HG02623 (cell line): Measurements from ENCODE around the gene ITGBL1.

Experiments
- ATAC-seq: cut with Tn5 transposase; IDR thresholded peaks from one replicate; pipeline ENCODE4 v1.9.1; 2021; ENCODE audit warnings: moderate library complexity; ENCODE audit not compliant: unreplicated experiment

Gene ITGBL1

GRCh38 chr13:101691341-101691860 lies 238.9 kb downstream of the ITGBL1 start:
- ATAC-seq = no peak

- no peak for ATAC-seq
Measured at GRCh38 chr13:101695870-101696516, 243.5 kb downstream of the ITGBL1 start.

- ATAC-seq = no peak
Measured at GRCh38 chr13:101697745-101698144, 245.3 kb downstream of the ITGBL1 start.

GRCh38 chr13:101698400-101698799 lies 245.9 kb downstream of the ITGBL1 start:
- no peak for ATAC-seq

- no peak for ATAC-seq
Measured at GRCh38 chr13:101700598-101700997, 248.1 kb downstream of the ITGBL1 start.

GRCh38 chr13:101703081-101703480 lies 250.6 kb downstream of the ITGBL1 start:
- ATAC-seq = no peak

- no peak for ATAC-seq
Measured at GRCh38 chr13:101703838-101704237, 251.4 kb downstream of the ITGBL1 start.

GRCh38 chr13:101706651-101707050 lies 254.2 kb downstream of the ITGBL1 start:
- ATAC-seq = no peak

- no peak for ATAC-seq
Measured at GRCh38 chr13:101707659-101708058, 255.2 kb downstream of the ITGBL1 start.

- ATAC-seq = no peak
Measured at GRCh38 chr13:101708115-101708514, 255.6 kb downstream of the ITGBL1 start.

GRCh38 chr13:101709952-101710351 lies 257.5 kb downstream of the ITGBL1 start:
- no peak for ATAC-seq

- no peak for ATAC-seq
Measured at GRCh38 chr13:101711307-101712025, 259.0 kb downstream of the ITGBL1 start.

- no peak for ATAC-seq
Measured at GRCh38 chr13:101712026-101712348, 259.5 kb downstream of the ITGBL1 start.

GRCh38 chr13:101714195-101714594 lies 261.7 kb downstream of the ITGBL1 start:
- ATAC-seq = no peak

GRCh38 chr13:101717353-101717752 lies 264.9 kb downstream of the ITGBL1 start:
- no peak for ATAC-seq

- no peak for ATAC-seq
Measured at GRCh38 chr13:101718496-101718895, 266.0 kb downstream of the ITGBL1 start.

- no peak for ATAC-seq
Measured at GRCh38 chr13:101726681-101727080, 274.2 kb downstream of the ITGBL1 start.

GRCh38 chr13:101727118-101727517 lies 274.6 kb downstream of the ITGBL1 start:
- no peak for ATAC-seq

GRCh38 chr13:101728021-101728420 lies 275.5 kb downstream of the ITGBL1 start:
- no peak for ATAC-seq

GRCh38 chr13:101728615-101729014 lies 276.1 kb downstream of the ITGBL1 start:
- ATAC-seq = no peak

- ATAC-seq = no peak
Measured at GRCh38 chr13:101730420-101731000, 278.0 kb downstream of the ITGBL1 start.

GRCh38 chr13:101736566-101736965 lies 284.1 kb downstream of the ITGBL1 start:
- no peak for ATAC-seq
